GM23338 (cell line): ENCODE measurements around the gene KCTD3. TPM values are rescaled to one million over a fixed set of nuclear protein-coding genes. Genes with fewer than 3 reads are reported as not detected.

Source experiments
- ATAC-seq: fragments of 200-7000 bp; cut with Tn5 transposase; 3 replicates; pipeline ENCODE4 v1.9.1; 2020
- DNase-seq: peaks from one replicate; pipeline ENCODE4 v3.0.0-alpha.2; 2015; ENCODE audit warnings: low spot score
- H2AFZ ChIP-seq: fragments of 200-600 bp; sonication (generic); 2 replicates; pipeline ENCODE4 v1.8.0; 2016; ENCODE audit warnings: antibody characterized with exemption, mild to moderate bottlenecking, moderate library complexity
- H3F3A ChIP-seq: fragments of 200-600 bp; sonication (generic); replicated peaks from 2 replicates; pipeline ENCODE4 v1.8.0; 2017; ENCODE audit warnings: antibody characterized with exemption, mixed run types, low read depth
- H3K27ac ChIP-seq: fragments of 200-600 bp; sonication (generic); 2 replicates; pipeline ENCODE4 v1.6.1; 2016; ENCODE audit warnings: low read depth
- H3K27me3 ChIP-seq: fragments of 200-600 bp; sonication (generic); 2 replicates; pipeline ENCODE4 v1.8.0; 2016; ENCODE audit warnings: mild to moderate bottlenecking, mixed run types, moderate library complexity; ENCODE audit not compliant: insufficient read depth
- H3K36me3 ChIP-seq: fragments of 200-600 bp; sonication (generic); 2 replicates; pipeline ENCODE4 v1.8.0; 2016; ENCODE audit warnings: mild to moderate bottlenecking; ENCODE audit not compliant: insufficient read depth
- H3K4me1 ChIP-seq: fragments of 200-600 bp; sonication (generic); 2 replicates; pipeline ENCODE4 v1.8.0; 2016; ENCODE audit warnings: mild to moderate bottlenecking, moderate library complexity; ENCODE audit not compliant: insufficient read depth
- H3K4me2 ChIP-seq: fragments of 200-600 bp; sonication (generic); 2 replicates; pipeline ENCODE4 v1.7.1; 2017; ENCODE audit warnings: mixed run types
- H3K4me3 ChIP-seq: fragments of 200-600 bp; sonication (generic); 2 replicates; pipeline ENCODE4 v1.6.1; 2016; ENCODE audit warnings: mixed run types
- H3K79me2 ChIP-seq: fragments of 200-600 bp; sonication (generic); replicated peaks from 2 replicates; pipeline ENCODE4 v1.8.0; 2017; ENCODE audit warnings: mild to moderate bottlenecking; ENCODE audit not compliant: insufficient read depth
- H3K9me2 ChIP-seq: fragments of 200-600 bp; sonication (generic); 2 replicates; pipeline ENCODE4 v1.8.0; 2017; ENCODE audit not compliant: insufficient read depth
- H4K20me1 ChIP-seq: fragments of 200-600 bp; sonication (generic); replicated peaks from 2 replicates; pipeline ENCODE4 v1.8.0; 2017; ENCODE audit warnings: mild to moderate bottlenecking; ENCODE audit not compliant: insufficient read depth
- H3K27ac Mint-ChIP-seq: 2 replicates; pipeline ENCODE4 v1.8.0; 2020; ENCODE audit warnings: inconsistent platforms, mild to moderate bottlenecking, moderate library complexity, mixed read lengths
- H3K27me3 Mint-ChIP-seq: 3 replicates; pipeline ENCODE4 v1.8.0; 2022; ENCODE audit warnings: low read depth, mild to moderate bottlenecking, moderate library complexity, mixed read lengths, inconsistent platforms; ENCODE audit not compliant: insufficient read depth, poor library complexity
- H3K36me3 Mint-ChIP-seq: 3 replicates; pipeline ENCODE4 v1.8.0; 2021; ENCODE audit warnings: low read depth, mild to moderate bottlenecking, inconsistent platforms, moderate library complexity, mixed read lengths
- H3K4me1 Mint-ChIP-seq: 3 replicates; pipeline ENCODE4 v1.8.0; 2020; ENCODE audit warnings: mild to moderate bottlenecking, inconsistent platforms, mixed read lengths
- H3K4me3 Mint-ChIP-seq: 3 replicates; pipeline ENCODE4 v1.8.0; 2021; ENCODE audit warnings: moderate library complexity, mild to moderate bottlenecking, inconsistent platforms, mixed read lengths
- H3K9me3 Mint-ChIP-seq: 3 replicates; pipeline ENCODE4 v1.8.0; 2020; ENCODE audit warnings: moderate library complexity, mild to moderate bottlenecking, inconsistent platforms, mixed read lengths
- CREB1 ChIP-seq: fragments of 250-450 bp; sonication (Bioruptor Pico); IDR thresholded peaks from 2 replicates; pipeline ENCODE4 v1.5.0; 2020; ENCODE audit warnings: low read depth, mild to moderate bottlenecking, moderate library complexity
- EZH2 ChIP-seq: fragments of 200-600 bp; sonication (generic); IDR thresholded peaks from one replicate; pipeline ENCODE4 v1.8.0; 2017; ENCODE audit warnings: antibody characterized with exemption, mild to moderate bottlenecking, low read depth; ENCODE audit not compliant: unreplicated experiment
- EZH2phosphoT487 ChIP-seq: fragments of 200-600 bp; sonication (generic); IDR thresholded peaks from one replicate; pipeline ENCODE4 v1.8.1; 2018; ENCODE audit warnings: antibody characterized with exemption; ENCODE audit not compliant: unreplicated experiment
- JUNB ChIP-seq: IDR thresholded peaks from one replicate; pipeline ENCODE4 v1.6.1; 2016; ENCODE audit warnings: antibody characterized with exemption; ENCODE audit not compliant: unreplicated experiment
- STAT1 ChIP-seq: IDR thresholded peaks from one replicate; pipeline ENCODE4 v1.6.1; 2016; ENCODE audit warnings: antibody characterized with exemption; ENCODE audit not compliant: unreplicated experiment
- ZNF114 ChIP-seq: fragments of 250-450 bp; sonication (Bioruptor Pico); IDR thresholded peaks from 2 replicates; pipeline ENCODE4 v1.5.0; 2020; ENCODE audit warnings: mild to moderate bottlenecking, moderate library complexity
- ZNF331 ChIP-seq: fragments of 250-450 bp; sonication (Bioruptor Pico); IDR thresholded peaks from 2 replicates; pipeline ENCODE4 v1.5.0; 2020; ENCODE audit warnings: low read depth, mild to moderate bottlenecking, moderate library complexity
- polyA plus RNA-seq: library from polyadenylated mRNA; unstranded; fragments of >200 nt; fragmentation: Nextera tagmentation; extraction: Ambion mirVana; gene quantifications from 2 replicates; pipeline ENCODE4 v1.2.1, GENCODE V29; 2016
- total RNA-seq: library from RNA; depleted of rRNA; stranded (reverse); fragments of >200 nt; shearing (Covaris generic); gene quantifications from 2 replicates; pipeline ENCODE4 v1.2.3, GENCODE V29; 2014
- TF ChIP-seq, protein P1 (sequence below): IDR thresholded peaks from 2 replicates; pipeline ENCODE4 v1.6.1; 2016; ENCODE audit warnings: antibody characterized with exemption
- TF ChIP-seq, protein P2 (sequence below), 2 experiments: fragments of 200-600 bp in 1 of 2; sonication (generic) in 1 of 2; conservative IDR thresholded peaks; 2 replicates each; pipeline versions ENCODE4 v1.5.1 to v1.6.1; 2016 to 2017; ENCODE audit warnings: antibody characterized with exemption in 2 of 2, low read depth in 2 of 2, mild to moderate bottlenecking in 2 of 2, moderate library complexity in 1 of 2
- TF ChIP-seq, protein P3 (sequence below): IDR thresholded peaks from one replicate; pipeline ENCODE4 v1.6.1; 2018; ENCODE audit warnings: antibody characterized with exemption; ENCODE audit not compliant: unreplicated experiment

Gene KCTD3
- total and polyA plus RNA-seq, 2 experiments from 2014 or later, result 29.4 to 60.3 TPM

GRCh38 chr1:215590779-215591491 lies 23.8 kb downstream of the KCTD3 start:
- peaks cover 7% of the 10 kb centered on the region for H4K20me1 ChIP-seq
- DNase-seq, result no peak
- no peak for ATAC-seq
- no peak overlapping the region for H2AFZ ChIP-seq
- H3K4me2 ChIP-seq, result no peak overlapping the region
- H3K79me2 ChIP-seq, result peaks cover 19% of the 10 kb centered on the region
- H3K27me3 ChIP-seq, result no peaks in the 10 kb centered on the region
- H3K4me1 Mint-ChIP-seq, result peaks cover 10% of the 10 kb centered on the region; the same call in 2 of the 3 replicates
- no peak overlapping the region; the same call in 1 of the 2 replicates for H3K27ac Mint-ChIP-seq
- no peaks in the 10 kb centered on the region for H3K4me1 ChIP-seq
- TF ChIP-seq ZNF331 (CRISPR knock-in tag), result no peak
- no peak for TF ChIP-seq EZH2phosphoT487
- TF ChIP-seq EZH2, result no peak
- no peak for TF ChIP-seq ZNF114 (CRISPR knock-in tag)
- TF ChIP-seq JUNB, result no peak
- TF ChIP-seq, protein P1, sequence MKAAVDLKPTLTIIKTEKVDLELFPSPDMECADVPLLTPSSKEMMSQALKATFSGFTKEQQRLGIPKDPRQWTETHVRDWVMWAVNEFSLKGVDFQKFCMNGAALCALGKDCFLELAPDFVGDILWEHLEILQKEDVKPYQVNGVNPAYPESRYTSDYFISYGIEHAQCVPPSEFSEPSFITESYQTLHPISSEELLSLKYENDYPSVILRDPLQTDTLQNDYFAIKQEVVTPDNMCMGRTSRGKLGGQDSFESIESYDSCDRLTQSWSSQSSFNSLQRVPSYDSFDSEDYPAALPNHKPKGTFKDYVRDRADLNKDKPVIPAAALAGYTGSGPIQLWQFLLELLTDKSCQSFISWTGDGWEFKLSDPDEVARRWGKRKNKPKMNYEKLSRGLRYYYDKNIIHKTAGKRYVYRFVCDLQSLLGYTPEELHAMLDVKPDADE, result no peak
- TF ChIP-seq CREB1 (CRISPR knock-in tag), result no peak
- H3K9me3 Mint-ChIP-seq, result no peaks in the 10 kb centered on the region
- H3K9me2 ChIP-seq, result no peaks in the 10 kb centered on the region
- H3K36me3 Mint-ChIP-seq, result peaks cover 18% of the 10 kb centered on the region; the same call in 2 of the 3 replicates
- no peak overlapping the region for H3K4me3 ChIP-seq
- H3K27ac ChIP-seq, result no peak overlapping the region
- H3F3A ChIP-seq, result no peaks in the 10 kb centered on the region
- peaks cover 12% of the 10 kb centered on the region; the same call in 1 of the 2 replicates for H3K36me3 ChIP-seq
- H3K4me3 Mint-ChIP-seq, result no peak overlapping the region
- peaks cover 2% of the 10 kb centered on the region for H3K27me3 Mint-ChIP-seq

- peaks cover 2% of the 10 kb centered on the region for H3K27me3 Mint-ChIP-seq
- Histone ChIP-seq H3K27me3 (no peaks in the 10 kb centered on the region), H3K27ac (no peak overlapping the region), H4K20me1 (peaks cover 2% of the 10 kb centered on the region), H3K36me3 (peaks cover 5% of the 10 kb centered on the region; the same call in 1 of the 2 replicates), H3K9me2 (no peaks in the 10 kb centered on the region), H3K4me3 (no peak overlapping the region), H3K79me2 (peaks cover 19% of the 10 kb centered on the region), H3F3A (no peaks in the 10 kb centered on the region), H3K4me2 (no peak overlapping the region), H3K4me1 (no peaks in the 10 kb centered on the region), H2AFZ (no peak overlapping the region)
- peaks cover 26% of the 10 kb centered on the region for H3K4me1 Mint-ChIP-seq
- H3K9me3 Mint-ChIP-seq, result no peaks in the 10 kb centered on the region
- no peak overlapping the region for H3K4me3 Mint-ChIP-seq
- peaks cover 25% of the 10 kb centered on the region; the same call in 2 of the 3 replicates for H3K36me3 Mint-ChIP-seq
- no peak overlapping the region for H3K27ac Mint-ChIP-seq
- DNase-seq, result no peak
- ATAC-seq, result no peak
- TF ChIP-seq JUNB (no peak), CREB1 (CRISPR knock-in tag) (no peak), ZNF114 (CRISPR knock-in tag) (no peak), ZNF331 (CRISPR knock-in tag) (no peak), STAT1 (no peak)
- TF ChIP-seq, protein P2, sequence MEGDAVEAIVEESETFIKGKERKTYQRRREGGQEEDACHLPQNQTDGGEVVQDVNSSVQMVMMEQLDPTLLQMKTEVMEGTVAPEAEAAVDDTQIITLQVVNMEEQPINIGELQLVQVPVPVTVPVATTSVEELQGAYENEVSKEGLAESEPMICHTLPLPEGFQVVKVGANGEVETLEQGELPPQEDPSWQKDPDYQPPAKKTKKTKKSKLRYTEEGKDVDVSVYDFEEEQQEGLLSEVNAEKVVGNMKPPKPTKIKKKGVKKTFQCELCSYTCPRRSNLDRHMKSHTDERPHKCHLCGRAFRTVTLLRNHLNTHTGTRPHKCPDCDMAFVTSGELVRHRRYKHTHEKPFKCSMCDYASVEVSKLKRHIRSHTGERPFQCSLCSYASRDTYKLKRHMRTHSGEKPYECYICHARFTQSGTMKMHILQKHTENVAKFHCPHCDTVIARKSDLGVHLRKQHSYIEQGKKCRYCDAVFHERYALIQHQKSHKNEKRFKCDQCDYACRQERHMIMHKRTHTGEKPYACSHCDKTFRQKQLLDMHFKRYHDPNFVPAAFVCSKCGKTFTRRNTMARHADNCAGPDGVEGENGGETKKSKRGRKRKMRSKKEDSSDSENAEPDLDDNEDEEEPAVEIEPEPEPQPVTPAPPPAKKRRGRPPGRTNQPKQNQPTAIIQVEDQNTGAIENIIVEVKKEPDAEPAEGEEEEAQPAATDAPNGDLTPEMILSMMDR (conservative IDR thresholded peaks at IDR 0.05; ENCODE audit: low read depth in 2 of 2), result no peak
- TF ChIP-seq, protein P1, result no peak
- TF ChIP-seq, protein P3, sequence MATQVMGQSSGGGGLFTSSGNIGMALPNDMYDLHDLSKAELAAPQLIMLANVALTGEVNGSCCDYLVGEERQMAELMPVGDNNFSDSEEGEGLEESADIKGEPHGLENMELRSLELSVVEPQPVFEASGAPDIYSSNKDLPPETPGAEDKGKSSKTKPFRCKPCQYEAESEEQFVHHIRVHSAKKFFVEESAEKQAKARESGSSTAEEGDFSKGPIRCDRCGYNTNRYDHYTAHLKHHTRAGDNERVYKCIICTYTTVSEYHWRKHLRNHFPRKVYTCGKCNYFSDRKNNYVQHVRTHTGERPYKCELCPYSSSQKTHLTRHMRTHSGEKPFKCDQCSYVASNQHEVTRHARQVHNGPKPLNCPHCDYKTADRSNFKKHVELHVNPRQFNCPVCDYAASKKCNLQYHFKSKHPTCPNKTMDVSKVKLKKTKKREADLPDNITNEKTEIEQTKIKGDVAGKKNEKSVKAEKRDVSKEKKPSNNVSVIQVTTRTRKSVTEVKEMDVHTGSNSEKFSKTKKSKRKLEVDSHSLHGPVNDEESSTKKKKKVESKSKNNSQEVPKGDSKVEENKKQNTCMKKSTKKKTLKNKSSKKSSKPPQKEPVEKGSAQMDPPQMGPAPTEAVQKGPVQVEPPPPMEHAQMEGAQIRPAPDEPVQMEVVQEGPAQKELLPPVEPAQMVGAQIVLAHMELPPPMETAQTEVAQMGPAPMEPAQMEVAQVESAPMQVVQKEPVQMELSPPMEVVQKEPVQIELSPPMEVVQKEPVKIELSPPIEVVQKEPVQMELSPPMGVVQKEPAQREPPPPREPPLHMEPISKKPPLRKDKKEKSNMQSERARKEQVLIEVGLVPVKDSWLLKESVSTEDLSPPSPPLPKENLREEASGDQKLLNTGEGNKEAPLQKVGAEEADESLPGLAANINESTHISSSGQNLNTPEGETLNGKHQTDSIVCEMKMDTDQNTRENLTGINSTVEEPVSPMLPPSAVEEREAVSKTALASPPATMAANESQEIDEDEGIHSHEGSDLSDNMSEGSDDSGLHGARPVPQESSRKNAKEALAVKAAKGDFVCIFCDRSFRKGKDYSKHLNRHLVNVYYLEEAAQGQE, result no peak
Measured at GRCh38 chr1:215594640-215595039, 27.5 kb downstream of the KCTD3 start.
